LNCAP (cell line): Measurements from ENCODE around the gene NIPAL3.

Source experiments
- CTCF ChIP-seq: fragments of 450-650 bp; IDR thresholded peaks from 2 replicates; pipeline ENCODE4 v1.5.1; 2017; ENCODE audit warnings: mild to moderate bottlenecking

The NIPAL3 gene

GRCh38 chr1:24502709-24503058 lies 87.1 kb downstream of the NIPAL3 start, which contains the start of gene RCAN3:
Gene RCAN3, plus strand, starts transcription at chr1:24502836. Its CDS starts 11,537 bp downstream, at chr1:24514373.
- no peak for TF ChIP-seq CTCF

- no peak for TF ChIP-seq CTCF
Observed at GRCh38 chr1:24503059-24503751, 87.6 kb downstream of the NIPAL3 start.

DNA sequence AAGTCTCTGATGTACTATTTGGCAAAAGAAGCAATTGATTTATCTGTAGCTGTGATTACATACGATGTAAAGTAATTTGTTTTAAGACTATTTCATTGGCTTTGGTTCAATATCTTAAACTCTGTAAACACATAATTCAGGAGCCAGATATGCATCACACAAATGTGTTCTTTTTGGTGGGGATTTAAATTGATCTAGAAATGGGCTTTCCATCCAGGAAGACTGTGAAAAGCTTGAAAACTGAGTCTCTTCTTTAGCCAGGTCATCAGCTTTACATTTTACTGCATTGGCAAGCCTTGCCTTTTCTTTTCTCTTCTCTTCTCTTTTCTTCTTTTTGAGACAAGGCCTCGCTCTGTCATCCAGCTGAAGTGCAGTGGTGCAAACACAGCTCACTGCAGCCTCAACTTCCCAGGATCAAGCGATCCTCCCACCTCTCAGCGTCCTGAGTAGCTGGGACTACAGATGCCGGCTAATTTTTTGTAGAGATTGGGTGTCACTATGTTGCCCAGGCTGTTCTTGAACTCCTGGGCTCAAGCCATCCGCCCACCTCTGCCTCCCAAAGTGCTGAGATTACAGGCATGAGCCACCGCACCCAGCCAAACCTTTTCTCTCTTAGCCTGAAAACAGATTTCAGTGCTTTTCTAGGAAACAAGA lies 88.4 kb downstream of the NIPAL3 start:
- TF ChIP-seq CTCF = no peak

DNA sequence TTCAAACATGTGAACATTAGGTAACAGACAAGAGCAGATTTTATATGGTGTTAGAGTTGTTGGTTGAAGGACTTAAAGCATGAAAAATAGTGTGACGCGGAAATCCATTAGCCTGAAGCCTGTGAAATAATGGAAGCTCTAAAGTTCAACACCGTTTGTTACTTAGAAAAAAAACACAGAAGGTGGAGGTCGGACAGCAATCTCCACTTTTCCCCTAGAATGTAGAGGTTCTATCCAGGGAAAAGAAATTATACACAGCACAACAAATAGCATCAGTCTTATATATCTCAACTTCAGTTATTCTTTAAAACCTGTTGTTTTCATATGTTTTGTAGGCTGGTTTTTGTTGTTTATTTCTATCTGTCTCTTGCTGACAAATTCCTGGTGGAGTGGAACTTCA lies 89.0 kb downstream of the NIPAL3 start:
- no peak for TF ChIP-seq CTCF

GRCh38 chr1:24505816-24506215 lies 90.2 kb downstream of the NIPAL3 start:
- TF ChIP-seq CTCF = no peak

DNA sequence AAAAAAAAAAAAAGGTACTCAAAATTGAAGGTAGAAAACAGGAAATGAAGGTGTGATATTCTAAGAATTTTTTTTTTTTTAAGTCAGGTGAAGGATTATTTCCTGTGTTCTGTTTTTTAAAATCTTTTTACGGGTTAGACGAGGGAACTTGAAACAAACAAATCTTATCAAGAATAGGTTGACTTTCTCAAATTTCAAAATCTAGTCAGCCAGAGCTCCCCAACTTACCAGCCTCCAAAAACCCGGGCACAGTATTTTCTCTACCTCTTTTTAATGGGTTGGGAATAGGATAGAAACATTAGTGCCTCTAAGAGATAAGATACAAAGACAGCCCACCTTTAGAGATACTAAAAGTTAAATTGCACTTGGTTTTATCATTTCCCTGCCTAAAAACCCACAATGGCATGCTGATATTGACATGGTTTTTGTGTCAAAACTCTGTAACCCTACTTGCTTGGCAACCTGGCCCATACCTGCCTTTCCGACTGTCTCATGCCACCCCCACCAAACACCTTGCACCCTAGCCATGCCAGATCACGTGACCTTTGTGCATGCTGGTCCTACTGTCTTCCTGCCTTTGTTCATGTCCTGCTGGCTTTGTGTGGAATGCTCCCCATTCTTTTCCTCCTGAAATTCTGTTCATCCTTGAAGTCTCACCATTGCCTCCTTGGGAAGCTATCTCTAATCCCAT lies 91.2 kb downstream of the NIPAL3 start:
- TF ChIP-seq CTCF = no peak

GRCh38 chr1:24507405-24507804 lies 91.8 kb downstream of the NIPAL3 start:
- TF ChIP-seq CTCF = no peak
